BE2C (cell line): Measurements from ENCODE around the gene PFDN1. TPM values are rescaled to one million over a fixed set of nuclear protein-coding genes. Genes with fewer than 3 reads are reported as not detected.

ENCODE experiments used
- DNase-seq: peaks from one replicate; pipeline ENCODE4 v3.0.0-alpha.2; 2020
- H3K27me3 ChIP-seq: fragments of 250-450 bp; sonication (Bioruptor Pico); 2 replicates; pipeline ENCODE4 v1.5.1; 2020; ENCODE audit warnings: mild to moderate bottlenecking
- H3K36me3 ChIP-seq: fragments of 250-450 bp; sonication (Bioruptor Pico); 2 replicates; pipeline ENCODE4 v1.5.1; 2020; ENCODE audit warnings: mild to moderate bottlenecking
- H3K4me1 ChIP-seq: fragments of 250-450 bp; sonication (Bioruptor Pico); 2 replicates; pipeline ENCODE4 v1.5.1; 2020
- H3K4me3 ChIP-seq: 2 replicates; pipeline ENCODE4 v1.5.1; 2011; ENCODE audit warnings: low read depth, low read length
- H3K9me3 ChIP-seq: fragments of 250-450 bp; sonication (Bioruptor Pico); 2 replicates; pipeline ENCODE4 v1.5.1; 2020
- CTCF ChIP-seq: IDR thresholded peaks from 2 replicates; pipeline ENCODE4 v1.5.1; 2012; ENCODE audit warnings: mild to moderate bottlenecking, low read depth, low read length
- polyA plus RNA-seq: library from polyadenylated mRNA; unstranded; fragments of >200 nt; gene quantifications from one replicate; pipeline ENCODE4 v1.2.1, GENCODE V29; 2012; ENCODE audit warnings: low read depth, missing spikeins; ENCODE audit not compliant: insufficient read length, insufficient read depth

Gene PFDN1, protein sequence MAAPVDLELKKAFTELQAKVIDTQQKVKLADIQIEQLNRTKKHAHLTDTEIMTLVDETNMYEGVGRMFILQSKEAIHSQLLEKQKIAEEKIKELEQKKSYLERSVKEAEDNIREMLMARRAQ
- polyA plus RNA-seq, result 99.7 TPM

GRCh38 chr5:140302786-140303639 is at the start of gene PFDN1:
Gene PFDN1, minus strand, starts transcription at chr5:140303101. Its CDS starts 28 bp downstream, at chr5:140303073.
- H3K36me3 ChIP-seq, result peaks cover 5% of the 10 kb centered on the region; the same call in 1 of the 2 replicates
- H3K27me3 ChIP-seq, result no peaks in the 10 kb centered on the region
- H3K4me1 ChIP-seq, result peaks cover 5% of the 10 kb centered on the region; the same call in 1 of the 2 replicates
- peak within 1 kb of the TSS; percentile 85 for H3K4me3 ChIP-seq
- peak; percentile 94 for DNase-seq
- H3K9me3 ChIP-seq, result no peaks in the 10 kb centered on the region
- TF ChIP-seq CTCF, result no peak

DNA sequence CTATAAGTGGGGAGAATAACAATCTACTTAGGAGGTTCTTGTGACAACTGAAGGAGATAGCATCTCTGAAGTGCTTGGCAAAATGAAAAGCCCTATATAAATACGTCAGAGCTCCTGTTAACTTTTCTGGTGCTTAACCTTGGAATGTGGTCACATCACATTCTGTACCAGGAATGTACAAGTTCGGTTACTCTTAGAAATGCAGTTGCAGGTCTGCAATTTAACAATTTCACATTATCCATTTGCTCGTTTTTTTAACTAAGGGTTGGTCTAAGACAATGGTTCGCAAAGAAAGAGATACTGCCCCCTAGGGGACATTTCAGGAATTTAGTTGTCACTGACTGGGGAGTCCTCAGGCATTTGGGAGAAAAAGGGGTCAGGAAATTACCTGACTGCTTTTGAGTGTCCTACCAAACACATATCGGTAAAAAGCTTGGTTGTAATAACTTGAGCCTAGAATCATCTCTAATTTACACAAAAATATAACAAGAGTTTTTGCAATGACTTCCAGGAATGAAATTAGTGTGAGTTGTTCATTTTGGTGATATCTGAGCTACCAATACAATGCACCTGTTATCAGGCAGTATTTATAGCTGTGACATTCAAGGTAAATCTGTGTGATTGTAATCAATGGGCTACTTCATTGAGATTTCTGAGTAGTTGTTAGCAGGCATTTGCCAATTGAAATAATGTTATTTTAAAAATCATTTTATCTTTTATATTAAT is 48.9 kb upstream of the PFDN1 start:
- Histone ChIP-seq H3K4me1 (no peaks in the 10 kb centered on the region), H3K36me3 (no peaks in the 10 kb centered on the region), H3K4me3 (no peak overlapping the region), H3K27me3 (no peaks in the 10 kb centered on the region), H3K9me3 (no peaks in the 10 kb centered on the region)
- DNase-seq, result peak; percentile 69
- TF ChIP-seq CTCF, result peak; percentile 91

DNA sequence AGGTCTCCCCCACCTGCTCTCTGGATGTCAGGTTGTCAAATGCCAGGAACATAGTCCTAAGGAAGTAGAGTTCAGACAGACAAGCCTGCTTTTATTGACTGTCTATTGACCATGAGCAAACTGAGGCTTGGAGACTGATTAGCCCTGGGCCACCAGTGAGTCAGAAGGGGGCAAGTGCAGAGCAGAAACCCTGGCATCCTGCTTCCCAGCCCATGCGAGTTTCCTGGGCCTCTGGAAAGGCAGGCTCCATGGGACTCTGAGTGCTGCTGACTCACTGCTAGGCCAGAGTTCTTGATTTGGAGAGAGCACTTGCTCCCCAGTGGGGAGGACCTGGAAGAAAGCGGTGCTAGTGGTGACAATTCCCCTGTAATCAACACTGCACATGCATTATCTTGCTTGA is 46.3 kb upstream of the PFDN1 start:
- H3K4me1 ChIP-seq, result no peaks in the 10 kb centered on the region

GRCh38 chr5:140348104-140348503 is 45.2 kb upstream of the PFDN1 start:
- DNase-seq, result no peak
- Histone ChIP-seq H3K36me3 (no peaks in the 10 kb centered on the region), H3K4me3 (no peak overlapping the region), H3K4me1 (no peaks in the 10 kb centered on the region), H3K9me3 (no peaks in the 10 kb centered on the region), H3K27me3 (no peaks in the 10 kb centered on the region)
- TF ChIP-seq CTCF, result no peak

More for the DNA sequence above, 46.3 kb upstream of the PFDN1 start:
- Histone ChIP-seq H3K9me3 (no peaks in the 10 kb centered on the region), H3K4me3 (no peak overlapping the region), H3K36me3 (no peaks in the 10 kb centered on the region), H3K27me3 (no peaks in the 10 kb centered on the region)
- DNase-seq, result no peak
- TF ChIP-seq CTCF, result no peak

DNA sequence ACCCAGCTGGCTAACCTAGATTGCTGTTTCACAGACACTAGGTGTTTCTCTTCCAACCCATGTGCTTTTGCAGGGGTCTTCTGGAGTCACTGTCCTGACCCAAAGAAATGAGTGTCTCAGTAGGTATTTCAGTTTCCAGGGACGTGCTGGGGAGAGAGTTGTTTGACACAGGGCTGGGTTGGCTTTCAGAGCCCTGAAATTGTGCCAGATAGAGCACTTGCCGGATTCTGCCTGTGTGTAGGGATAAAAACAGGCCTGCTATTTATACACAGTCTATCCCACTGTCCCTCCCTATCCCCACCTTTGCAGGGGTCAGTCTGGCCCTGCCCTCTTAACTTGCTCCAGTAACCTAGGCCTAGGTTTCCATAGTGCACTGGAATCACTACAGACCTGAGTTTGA is 44.5 kb upstream of the PFDN1 start:
- no peaks in the 10 kb centered on the region for H3K27me3 ChIP-seq
- no peak for DNase-seq
- TF ChIP-seq CTCF, result no peak
- no peaks in the 10 kb centered on the region for H3K9me3 ChIP-seq
- no peak overlapping the region for H3K4me3 ChIP-seq
- H3K36me3 ChIP-seq, result no peaks in the 10 kb centered on the region
- no peaks in the 10 kb centered on the region for H3K4me1 ChIP-seq
